ENCODE measurements around the gene TRIM44. TPM values are rescaled to one million over a fixed set of nuclear protein-coding genes. Genes with fewer than 3 reads are reported as not detected.

The TRIM44 gene
- total RNA-seq, 2 donors from 2014 or later, result 22.1 to 35.4 TPM

GRCh38 chr11:35783809-35784208 is 121.2 kb downstream of the TRIM44 start:
- Histone ChIP-seq H3K27me3 (no peaks in the 10 kb centered on the region), H3K4me3 (no peak overlapping the region), H3K9me3 (no peaks in the 10 kb centered on the region), H3K27ac (no peak overlapping the region), H3K4me1 (peaks cover 0 to 25% of the 10 kb centered on the region in 2 donors), H3K36me3 (no peaks in the 10 kb centered on the region)
- DNase-seq (ENCODE audit: low spot score), result no peak
- no peak for TF ChIP-seq CTCF (IDR thresholded peaks at IDR 0.05)

GRCh38 chr11:35784699-35785098 is 122.1 kb downstream of the TRIM44 start:
- Histone ChIP-seq H3K27me3 (no peaks in the 10 kb centered on the region), H3K36me3 (no peaks in the 10 kb centered on the region), H3K27ac (no peak overlapping the region), H3K9me3 (no peaks in the 10 kb centered on the region), H3K4me1 (peaks cover 0 to 25% of the 10 kb centered on the region in 2 donors), H3K4me3 (no peak overlapping the region)
- DNase-seq (ENCODE audit: low spot score), result no peak
- no peak for TF ChIP-seq CTCF (IDR thresholded peaks at IDR 0.05)

- no peak for DNase-seq (ENCODE audit: low spot score)
- H3K36me3 ChIP-seq, result no peaks in the 10 kb centered on the region
- no peak for TF ChIP-seq CTCF (IDR thresholded peaks at IDR 0.05)
- no peak overlapping the region for H3K4me3 ChIP-seq
- no peaks in the 10 kb centered on the region for H3K27me3 ChIP-seq
- H3K4me1 ChIP-seq, result peaks cover 0 to 24% of the 10 kb centered on the region in 2 donors
- no peaks in the 10 kb centered on the region for H3K9me3 ChIP-seq
- H3K27ac ChIP-seq, result no peak overlapping the region
Observed at GRCh38 chr11:35785287-35786167, 123.0 kb downstream of the TRIM44 start.

GRCh38 chr11:35786188-35786587 is 123.6 kb downstream of the TRIM44 start:
- H3K36me3 ChIP-seq, result no peaks in the 10 kb centered on the region
- H3K27me3 ChIP-seq, result no peaks in the 10 kb centered on the region
- H3K9me3 ChIP-seq, result no peaks in the 10 kb centered on the region
- TF ChIP-seq CTCF (IDR thresholded peaks at IDR 0.05), result no peak
- DNase-seq (ENCODE audit: low spot score), result no peak
- no peak overlapping the region for H3K27ac ChIP-seq
- no peak overlapping the region for H3K4me3 ChIP-seq
- peaks cover 0 to 19% of the 10 kb centered on the region in 2 donors for H3K4me1 ChIP-seq

GRCh38 chr11:35787013-35787504 is 124.5 kb downstream of the TRIM44 start:
- no peaks in the 10 kb centered on the region for H3K9me3 ChIP-seq
- peaks cover 0 to 20% of the 10 kb centered on the region in 2 donors for H3K4me1 ChIP-seq
- no peak overlapping the region for H3K4me3 ChIP-seq
- TF ChIP-seq CTCF (IDR thresholded peaks at IDR 0.05), result no peak
- no peaks in the 10 kb centered on the region for H3K27me3 ChIP-seq
- H3K36me3 ChIP-seq, result no peaks in the 10 kb centered on the region
- no peak overlapping the region for H3K27ac ChIP-seq
- no peak for DNase-seq (ENCODE audit: low spot score)
